ENCODE results near the gene RCN1.

GRCh38 chr11:32069361-32070058 lies 21.4 kb upstream of the RCN1 start:
- TF ChIP-seq EZH2phosphoT487 (IDR thresholded peaks at IDR 0.05; ENCODE audit: unreplicated experiment) = no peak
- TF ChIP-seq, protein P1, sequence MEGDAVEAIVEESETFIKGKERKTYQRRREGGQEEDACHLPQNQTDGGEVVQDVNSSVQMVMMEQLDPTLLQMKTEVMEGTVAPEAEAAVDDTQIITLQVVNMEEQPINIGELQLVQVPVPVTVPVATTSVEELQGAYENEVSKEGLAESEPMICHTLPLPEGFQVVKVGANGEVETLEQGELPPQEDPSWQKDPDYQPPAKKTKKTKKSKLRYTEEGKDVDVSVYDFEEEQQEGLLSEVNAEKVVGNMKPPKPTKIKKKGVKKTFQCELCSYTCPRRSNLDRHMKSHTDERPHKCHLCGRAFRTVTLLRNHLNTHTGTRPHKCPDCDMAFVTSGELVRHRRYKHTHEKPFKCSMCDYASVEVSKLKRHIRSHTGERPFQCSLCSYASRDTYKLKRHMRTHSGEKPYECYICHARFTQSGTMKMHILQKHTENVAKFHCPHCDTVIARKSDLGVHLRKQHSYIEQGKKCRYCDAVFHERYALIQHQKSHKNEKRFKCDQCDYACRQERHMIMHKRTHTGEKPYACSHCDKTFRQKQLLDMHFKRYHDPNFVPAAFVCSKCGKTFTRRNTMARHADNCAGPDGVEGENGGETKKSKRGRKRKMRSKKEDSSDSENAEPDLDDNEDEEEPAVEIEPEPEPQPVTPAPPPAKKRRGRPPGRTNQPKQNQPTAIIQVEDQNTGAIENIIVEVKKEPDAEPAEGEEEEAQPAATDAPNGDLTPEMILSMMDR (conservative IDR thresholded peaks at IDR 0.05; ENCODE audit: low read depth in 2 of 2) = no peak
- TF ChIP-seq EZH2 (IDR thresholded peaks at IDR 0.05; ENCODE audit: low read depth, unreplicated experiment) = no peak
